AG20443 (cell line): ENCODE measurements around the gene GMPR2.
"Not testable (repeated sequence)": the region's sequence is repeated elsewhere in the genome, so short reads cannot be mapped to it uniquely, and the experiment has no call there.

Experiments used
- DNase-seq: peaks from one replicate; pipeline ENCODE4 v3.0.0; 2012; ENCODE audit warnings: low spot score, mixed read lengths

GMPR2 gene

DNA sequence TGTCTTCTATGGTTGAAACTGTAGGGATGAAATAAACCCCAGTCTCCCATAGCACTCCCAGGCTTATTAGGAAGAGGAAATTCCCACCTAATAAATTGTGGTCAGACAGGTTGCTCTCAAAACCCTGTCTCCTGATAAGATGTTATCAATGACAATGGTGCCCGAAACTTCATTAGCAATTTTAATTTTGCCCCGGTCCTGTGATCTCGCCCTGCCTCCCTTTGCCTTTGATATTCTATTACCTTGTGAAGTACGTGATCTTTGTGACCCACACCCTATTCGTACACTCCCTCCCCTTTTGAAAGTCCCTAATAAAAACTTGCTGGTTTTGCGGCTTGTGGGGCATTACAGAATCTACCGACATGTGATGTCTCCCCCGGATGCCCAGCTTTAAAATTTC, 30.2 kb upstream of the GMPR2 start:
- not testable (repeated sequence) for DNase-seq

- not testable (repeated sequence) for DNase-seq
Observed at GRCh38 chr14:24203249-24203886, 29.4 kb upstream of the GMPR2 start.

DNA sequence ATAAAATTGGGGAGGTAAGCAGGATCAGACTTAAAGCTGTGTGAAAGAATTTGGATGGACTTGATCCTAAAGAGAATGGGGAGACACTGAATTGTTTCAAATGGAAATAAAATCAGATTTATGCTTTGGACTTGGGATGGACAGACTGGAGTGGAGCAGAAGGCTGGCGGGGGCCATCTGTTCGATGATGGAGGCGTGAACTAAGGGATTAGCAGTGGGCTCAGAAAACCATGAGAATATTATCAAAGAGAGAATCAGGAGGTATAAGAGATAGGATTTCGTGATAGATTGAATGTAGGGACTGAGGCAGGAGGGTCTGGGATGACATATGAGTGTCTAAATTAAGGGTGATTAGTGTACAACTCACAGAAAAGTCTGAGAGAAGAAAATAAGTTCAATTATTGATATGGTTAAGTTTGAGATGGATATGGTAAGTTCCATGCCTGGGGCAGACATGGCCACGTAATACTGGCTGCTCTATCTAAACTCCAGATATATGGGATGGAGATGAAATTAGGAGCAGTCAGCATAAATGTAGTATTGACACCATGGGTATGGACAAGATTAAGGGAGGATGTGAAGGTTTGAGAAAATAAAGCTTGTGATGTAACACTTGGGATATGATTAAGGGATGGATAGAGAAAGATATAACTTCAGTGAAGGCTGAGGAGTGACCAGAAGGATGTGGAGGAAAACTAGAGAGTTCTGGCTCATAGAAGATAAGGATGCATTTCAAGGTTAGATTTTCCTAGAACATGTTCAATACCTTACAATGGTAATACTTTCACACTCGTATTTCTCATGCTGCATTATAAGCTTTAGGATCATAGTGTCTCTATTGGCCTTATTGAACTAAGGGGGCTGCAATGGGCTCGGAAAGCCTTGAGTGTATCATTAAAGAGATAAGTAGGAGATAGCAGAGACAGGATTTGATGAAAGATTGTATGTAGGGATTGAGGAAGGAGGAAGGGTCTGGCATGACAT, 28.3 kb upstream of the GMPR2 start:
- DNase-seq = no peak

DNA sequence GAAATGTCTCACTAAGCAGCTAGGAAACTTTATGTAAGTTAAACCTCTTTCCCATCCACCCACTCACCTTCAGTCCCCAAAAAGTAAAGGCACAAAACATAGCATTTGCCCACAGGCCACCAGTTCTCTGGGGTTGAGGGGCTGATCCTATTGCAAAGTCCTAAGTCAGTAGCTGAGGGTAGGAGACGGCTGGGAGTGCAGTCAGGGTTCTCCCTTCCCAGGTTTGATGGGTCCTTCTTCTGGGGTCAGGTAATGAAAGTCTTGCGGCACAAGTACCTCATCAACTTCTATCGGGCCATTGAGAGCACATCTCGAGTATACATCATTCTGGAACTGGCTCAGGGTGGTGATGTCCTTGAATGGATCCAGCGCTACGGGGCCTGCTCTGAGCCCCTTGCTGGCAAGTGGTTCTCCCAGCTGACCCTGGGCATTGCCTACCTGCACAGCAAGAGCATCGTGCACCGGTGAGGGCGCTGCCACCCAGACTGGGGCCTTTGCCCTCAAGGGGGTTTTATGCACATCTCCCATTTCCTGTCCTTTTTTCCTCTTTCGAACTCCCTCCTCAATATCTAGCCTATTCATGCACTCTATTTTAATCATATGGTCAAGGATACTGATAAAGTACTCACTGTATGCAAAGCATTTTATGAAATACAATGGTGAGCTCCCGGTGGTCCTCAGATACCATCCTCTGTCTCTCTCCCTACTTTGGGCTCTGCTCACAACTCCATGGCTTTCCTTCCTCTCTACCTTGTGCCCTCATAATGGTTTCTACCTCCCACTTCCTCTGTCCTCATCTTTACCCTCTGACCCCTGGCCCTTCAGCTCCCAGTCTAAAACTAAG, 26.2 kb upstream of the GMPR2 start:
- DNase-seq = no peak

DNA sequence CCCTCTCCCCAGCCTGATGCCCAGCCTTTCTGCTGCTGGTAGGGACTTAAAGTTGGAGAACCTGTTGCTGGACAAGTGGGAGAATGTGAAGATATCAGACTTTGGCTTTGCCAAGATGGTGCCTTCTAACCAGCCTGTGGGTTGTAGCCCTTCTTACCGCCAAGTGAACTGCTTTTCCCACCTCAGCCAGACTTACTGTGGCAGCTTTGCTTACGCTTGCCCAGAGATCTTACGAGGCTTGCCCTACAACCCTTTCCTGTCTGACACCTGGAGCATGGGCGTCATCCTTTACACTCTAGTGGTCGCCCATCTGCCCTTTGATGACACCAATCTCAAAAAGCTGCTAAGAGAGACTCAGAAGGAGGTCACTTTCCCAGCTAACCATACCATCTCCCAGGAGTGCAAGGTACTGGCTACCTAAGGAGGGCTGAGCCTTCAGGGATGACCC, 25.6 kb upstream of the GMPR2 start:
- no peak for DNase-seq

- no peak for DNase-seq
Observed at GRCh38 chr14:24207625-24208024, 25.1 kb upstream of the GMPR2 start.

- DNase-seq = no peak
Observed at GRCh38 chr14:24211311-24211710, 21.4 kb upstream of the GMPR2 start.

DNA sequence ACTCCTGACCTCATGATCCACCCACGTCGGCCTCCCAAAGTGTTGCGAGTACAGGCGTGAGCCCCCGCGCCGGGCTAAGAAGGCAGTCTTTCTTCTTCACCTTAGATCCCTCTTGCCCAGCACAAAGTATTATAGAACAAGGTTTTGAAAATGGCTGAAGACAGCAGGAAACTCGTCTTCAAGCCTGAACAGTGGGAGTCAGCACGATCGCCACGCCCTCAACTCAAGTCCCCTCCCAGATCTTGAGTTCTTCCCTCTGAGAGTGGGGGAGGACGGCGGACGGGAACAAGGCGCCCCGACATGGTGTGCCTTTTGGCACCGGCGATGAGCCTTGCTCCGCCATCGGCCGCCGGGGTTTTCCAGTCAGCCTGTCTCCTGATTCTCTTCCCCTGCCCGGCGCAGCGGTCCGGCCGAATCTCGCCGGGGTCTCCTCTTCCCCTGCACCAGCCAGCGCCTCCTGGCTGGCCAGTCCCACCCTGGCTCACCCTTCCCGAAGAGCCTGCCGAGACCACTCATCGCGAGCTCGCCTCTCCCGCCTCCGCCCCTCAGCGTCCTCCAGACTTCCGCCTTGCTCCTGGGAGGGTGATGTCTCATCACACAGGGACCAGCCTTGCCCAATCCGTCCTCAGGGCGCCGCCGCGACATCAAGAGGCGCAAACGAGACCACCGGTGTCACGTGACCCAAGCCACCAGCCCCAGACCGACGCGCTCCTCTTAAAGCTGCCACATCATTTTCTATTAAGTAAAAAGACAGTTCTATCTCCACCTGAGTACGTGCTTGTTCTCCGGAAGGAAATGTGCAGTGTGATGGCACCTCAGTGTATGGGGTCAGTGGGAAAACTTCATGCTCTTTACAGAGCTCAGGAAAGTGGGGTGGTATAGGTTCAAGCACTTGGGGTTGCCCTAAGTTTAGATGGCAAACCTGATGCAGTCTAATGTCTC, 19.5 kb upstream of the GMPR2 start, which contains the start of gene CHMP4A:
TSS of gene CHMP4A (minus strand) at position 565 of the 942 bp plus-strand sequence. CDS start at position 516, 49 bp downstream.
- DNase-seq = peak; percentile 97

DNA sequence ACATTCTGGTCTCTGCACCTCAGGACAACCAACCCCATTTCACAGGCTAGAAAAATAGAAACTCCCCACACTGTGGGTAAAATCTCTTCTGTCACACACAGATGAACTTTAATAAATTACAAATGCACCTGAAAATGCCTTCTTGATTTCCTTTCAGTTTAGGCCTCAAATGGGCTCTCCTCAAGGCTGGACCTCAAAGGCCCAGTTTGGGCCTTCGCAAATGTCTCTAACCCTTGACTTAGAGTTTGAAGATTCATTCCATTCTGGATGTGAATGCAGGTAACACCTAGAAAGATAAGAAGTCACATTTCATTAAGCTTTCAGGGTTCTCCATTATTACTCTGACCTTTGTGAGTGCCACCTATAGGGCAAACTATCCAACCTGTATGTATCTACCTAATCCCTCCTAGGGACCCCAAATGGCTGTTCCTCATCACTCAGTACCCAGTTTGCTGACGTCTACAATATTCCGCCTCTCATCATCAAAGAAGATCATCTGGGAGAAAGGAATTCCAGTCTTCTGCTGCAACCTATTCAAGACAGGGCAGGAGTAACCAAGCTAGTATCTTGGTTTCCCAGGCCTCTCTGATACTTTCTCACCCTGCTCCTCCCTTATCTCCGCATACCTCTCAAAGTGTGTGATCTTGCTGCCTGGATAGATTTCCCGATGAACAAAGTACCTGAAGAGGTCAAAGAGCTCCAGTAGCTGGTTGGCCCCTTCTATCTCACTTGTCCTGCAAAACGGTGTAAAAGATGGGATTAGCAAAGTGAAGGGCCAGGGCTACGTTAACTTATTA, 18.7 kb upstream of the GMPR2 start:
- DNase-seq = no peak

DNA sequence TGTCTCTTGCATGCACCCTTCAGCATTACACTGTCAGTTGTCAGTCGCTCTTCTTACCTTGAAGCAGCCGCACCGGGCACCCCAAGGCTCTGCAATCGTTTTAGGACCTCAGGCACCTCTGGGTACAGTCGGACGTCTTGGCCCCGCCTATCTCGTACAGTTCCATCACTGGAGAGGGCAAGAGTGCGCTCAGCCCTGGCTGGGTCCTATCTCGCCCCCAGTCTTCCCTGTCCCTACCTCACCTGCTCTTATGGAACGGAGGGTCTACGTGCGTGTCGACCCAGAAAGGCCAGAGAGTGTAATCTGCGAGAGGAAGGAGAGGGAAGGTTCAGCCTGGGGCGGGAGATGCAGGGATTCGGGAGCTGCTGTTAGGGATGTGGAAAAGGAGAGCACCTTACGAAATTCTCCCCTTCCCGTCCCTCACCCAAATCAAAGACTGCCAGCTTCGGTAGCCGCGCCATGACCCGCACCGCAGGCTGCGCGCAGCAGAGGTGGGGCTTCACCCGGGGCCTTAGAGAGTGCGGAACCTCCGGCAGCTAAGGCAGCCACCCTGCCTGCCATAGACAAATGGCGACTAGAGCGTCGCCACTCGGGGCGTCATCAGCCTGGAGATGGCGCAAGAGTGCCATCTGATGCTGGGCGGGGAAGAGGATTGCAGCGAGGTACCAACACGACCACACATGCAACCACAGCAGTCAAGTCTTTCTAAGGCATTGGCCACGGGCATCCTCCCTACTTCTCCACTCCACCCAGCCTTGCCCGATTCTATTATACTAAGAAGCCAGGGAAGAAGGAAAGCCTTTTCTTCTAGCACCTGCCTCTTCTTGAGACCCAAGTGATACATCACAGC, 17.0 kb upstream of the GMPR2 start, which contains the start of gene MDP1:
TSS of gene MDP1 (minus strand) at position 572 of the 850 bp plus-strand sequence. CDS start at position 461, 111 bp downstream.
- peak; percentile 92 for DNase-seq

- no peak for DNase-seq
Observed at GRCh38 chr14:24216345-24216699, 16.4 kb upstream of the GMPR2 start.

GRCh38 chr14:24216876-24217275, 15.9 kb upstream of the GMPR2 start:
- DNase-seq = not testable (repeated sequence)

DNA sequence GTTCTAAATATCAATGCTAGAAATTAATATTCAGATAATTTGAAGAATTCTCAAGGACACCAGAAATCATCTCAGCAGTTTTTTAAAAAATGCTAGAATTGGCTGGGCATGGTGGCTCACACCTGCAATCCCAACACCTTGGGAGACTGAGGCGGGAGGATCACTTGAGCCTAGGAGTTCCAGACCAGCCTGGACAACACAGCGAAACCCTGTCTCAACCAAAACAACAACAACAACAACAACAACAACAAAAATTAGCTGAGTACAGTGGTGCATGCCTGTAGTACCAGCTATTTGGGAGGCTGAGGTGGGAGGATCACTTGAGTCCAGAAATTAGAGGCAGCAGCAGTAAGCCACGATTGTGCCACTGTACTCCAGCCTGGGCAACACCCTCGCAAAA, 13.6 kb upstream of the GMPR2 start:
- no peak for DNase-seq

GRCh38 chr14:24219521-24219920, 13.2 kb upstream of the GMPR2 start:
- no peak for DNase-seq

GRCh38 chr14:24222987-24223386, 9.7 kb upstream of the GMPR2 start:
- DNase-seq = not testable (repeated sequence)

DNA sequence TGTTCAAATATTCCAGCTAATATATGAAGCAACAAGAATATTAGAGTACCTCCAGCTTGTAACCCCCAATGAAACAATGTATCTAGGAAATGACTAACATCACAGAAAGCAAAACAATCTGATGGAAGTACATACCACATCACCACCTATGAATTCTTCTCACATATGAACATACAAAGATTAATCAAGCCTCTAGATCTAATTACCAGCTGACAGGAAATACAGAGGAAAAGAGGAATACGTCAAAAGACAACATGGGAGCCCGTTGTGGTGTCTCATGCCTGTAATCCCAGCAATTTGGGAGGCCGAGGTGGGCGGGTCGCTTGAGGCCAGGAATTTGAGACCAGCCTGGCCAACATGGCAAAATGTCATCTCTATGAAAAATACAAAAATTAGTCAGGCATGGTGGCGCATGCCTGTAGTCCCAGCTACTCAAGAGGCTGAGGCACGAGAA, 8.1 kb upstream of the GMPR2 start:
- peak; percentile 61 for DNase-seq

DNA sequence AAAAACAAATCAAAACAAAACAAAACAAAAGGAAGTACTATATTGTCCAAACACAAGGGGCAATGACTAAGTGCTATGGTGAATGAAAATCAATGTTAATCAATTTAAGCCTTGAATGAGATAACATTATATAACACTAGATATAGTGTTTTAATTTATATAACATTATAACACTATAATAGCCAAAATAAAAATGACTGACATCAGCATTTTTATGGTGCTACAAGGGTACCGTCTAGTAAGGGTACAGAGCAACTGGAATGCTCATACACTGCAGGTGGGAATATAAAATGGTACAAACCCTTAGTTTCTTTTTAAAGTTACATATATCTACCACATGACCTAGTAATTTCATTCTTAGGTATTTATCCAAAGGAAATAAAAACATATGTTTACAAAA, 6.3 kb upstream of the GMPR2 start:
- no peak for DNase-seq

- no peak for DNase-seq
Observed at GRCh38 chr14:24228902-24229301, 3.8 kb upstream of the GMPR2 start.
